ENCODE data around the gene MYBPHL.
"Not testable (repeated sequence)": the region's sequence is repeated elsewhere in the genome, so short reads cannot be mapped to it uniquely, and the experiment has no call there.

Gene MYBPHL

DNA sequence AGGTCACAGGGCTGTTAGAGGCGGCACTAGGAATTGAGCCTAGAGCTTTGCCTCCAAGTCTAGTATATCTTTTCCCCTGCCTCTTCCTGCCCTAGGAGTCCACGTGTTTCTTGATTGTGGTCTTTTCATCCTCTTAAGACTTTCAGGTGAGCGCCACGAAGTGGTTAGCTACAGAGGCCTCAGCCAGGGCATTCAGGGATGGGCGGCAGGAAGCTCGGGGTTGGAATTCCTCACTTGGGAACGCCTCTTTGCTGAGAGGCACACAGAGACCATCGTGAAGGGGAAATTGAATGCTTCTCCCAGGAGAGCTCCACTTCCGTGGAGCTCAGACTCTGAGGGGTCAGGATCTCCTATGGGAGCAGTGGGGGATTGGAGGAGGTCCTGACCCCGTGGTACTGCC lies 820 bp downstream of the MYBPHL start:
- DNase-seq = not testable (repeated sequence)

DNA sequence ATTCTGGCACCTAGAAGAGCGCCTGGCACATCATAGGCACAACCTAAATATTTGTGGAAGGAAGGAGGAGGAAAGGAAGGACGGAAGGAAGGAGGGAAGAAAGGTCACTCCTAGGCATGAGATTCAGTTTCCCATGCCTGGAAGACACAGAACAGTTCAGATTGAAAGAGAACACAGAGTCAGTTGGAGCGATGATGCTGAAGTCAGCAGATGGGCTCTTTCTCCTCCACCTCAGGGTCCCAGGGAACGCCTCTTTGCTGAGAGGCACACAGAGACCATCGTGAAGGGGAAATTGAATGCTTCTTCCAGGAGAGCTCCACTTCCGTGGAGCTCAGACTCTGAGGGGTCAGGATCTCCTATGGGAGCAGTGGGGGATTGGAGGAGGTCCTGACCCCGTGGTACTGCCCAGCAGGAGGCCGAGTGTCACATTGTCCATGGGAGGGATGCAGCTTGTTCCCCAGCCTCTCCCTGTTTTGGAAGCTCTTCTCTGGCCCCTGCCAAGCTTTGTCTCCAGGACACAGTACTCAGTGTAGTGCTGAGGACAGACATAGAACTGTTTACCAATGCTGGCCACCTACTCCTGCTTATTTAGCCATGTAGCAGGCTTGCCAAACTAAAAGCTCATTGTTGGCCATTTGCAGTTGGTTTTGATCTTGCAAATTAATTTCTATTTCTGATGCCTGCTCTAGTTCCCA lies 2.4 kb downstream of the MYBPHL start:
- peak; percentile 88 for DNase-seq

- DNase-seq = no peak
Measured at GRCh38 chr1:109301874-109302273, 4.9 kb downstream of the MYBPHL start.

DNA sequence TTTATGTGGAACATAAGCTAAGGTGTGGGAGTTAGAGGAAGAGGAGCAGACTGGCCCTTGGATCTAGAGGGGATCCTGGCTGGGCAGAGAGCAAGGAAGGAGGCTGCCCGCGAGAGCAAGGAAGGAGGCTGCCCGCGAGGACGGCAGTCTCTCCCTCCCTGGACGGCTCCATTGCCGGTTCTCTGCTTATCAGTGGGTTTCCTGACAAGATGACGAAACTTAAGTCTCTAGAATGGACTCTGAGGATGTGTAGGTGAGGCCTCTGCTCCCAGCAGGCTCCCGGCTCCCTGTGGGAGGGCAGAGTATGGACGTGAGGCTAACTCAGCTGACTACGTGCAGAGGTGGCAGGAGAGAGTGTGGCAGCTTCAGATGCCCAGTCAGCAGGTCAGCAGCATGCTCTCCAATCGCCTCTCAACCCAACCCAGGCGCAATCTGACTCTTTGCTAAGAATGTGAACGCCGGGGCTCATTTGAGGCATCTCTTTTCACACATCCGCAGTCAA lies 6.1 kb downstream of the MYBPHL start:
- no peak for DNase-seq

DNA sequence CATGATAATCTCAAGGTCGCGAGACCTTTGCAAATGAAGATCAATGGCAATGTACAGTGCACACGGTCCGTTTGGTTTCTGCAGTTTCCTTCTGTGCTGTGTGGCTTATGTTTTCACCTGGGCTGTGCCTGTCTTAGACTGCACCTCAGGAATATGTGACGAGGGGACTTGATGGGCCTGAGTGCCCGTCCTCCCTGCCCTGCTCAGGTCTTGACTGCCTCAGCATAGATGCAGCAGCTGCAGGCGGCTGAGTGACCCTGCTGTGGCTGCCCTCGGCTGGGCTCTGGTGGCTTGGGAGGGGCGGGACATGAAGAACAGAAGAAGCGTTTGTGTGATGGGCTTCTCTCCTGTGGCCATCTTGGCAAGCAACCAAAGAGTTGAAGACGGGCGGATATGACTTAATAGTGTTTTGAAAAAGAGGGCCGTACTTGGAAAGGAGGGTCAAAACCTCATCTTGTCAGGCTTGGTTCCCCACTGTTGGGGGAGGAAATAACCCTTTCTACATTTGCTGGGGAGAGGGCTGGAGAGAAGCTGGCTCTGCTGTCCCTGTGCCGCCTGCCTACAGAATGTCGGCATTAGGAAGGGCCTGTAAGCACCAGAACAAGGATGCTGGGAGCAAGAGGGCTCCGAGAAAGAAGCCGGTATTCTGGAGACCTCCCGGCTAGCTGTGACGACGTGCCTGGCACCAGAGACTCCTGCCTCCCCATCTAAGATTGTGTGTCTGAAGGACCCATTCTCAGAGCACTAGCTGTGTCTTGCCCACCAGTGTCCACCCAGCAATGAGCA lies 7.1 kb downstream of the MYBPHL start:
- DNase-seq = peak; percentile 92

GRCh38 chr1:109298666-109299557 lies 7.9 kb downstream of the MYBPHL start:
- peak; percentile 68 for DNase-seq

DNA sequence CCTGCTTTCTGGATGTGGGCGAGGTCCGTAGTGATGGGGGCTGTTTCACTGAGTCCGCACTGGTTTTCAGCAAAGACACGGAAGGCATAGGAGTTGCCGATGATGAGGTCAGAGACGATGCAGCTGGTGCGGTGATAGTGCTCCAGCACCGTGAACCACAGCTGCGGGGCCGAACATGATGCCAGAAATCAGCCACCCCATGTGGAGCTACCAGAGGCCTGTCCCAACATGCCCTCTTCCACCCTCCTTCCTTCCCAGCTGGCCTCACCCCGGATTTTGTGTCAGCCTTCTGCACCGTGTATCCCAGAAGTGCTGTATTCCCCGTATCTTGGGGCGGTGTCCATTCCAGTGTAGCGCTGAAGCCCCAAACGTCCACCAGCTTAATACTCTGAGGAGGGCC lies 10.0 kb downstream of the MYBPHL start:
- no peak for DNase-seq

- no peak for DNase-seq
Measured at GRCh38 chr1:109295712-109296415, 10.9 kb downstream of the MYBPHL start.

DNA sequence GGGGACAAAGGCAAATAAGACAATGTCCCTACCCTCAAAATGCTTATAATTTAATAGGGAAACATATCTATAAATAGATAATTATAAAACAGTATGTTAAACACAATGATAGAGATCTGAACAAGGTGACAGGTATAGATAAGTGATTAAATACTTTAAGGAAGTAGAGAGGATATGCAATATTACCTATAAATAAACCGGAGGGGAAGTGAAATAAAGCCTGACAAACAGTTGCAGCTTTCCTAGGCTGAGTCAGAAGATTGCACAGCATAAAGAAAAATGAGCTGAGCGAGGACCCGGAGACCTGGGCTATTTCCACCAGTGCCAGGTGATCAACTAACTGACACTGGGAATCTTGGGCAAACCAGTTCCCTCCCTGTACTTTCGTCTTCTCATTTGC lies 12.3 kb downstream of the MYBPHL start:
- no peak for DNase-seq

- no peak for DNase-seq
Measured at GRCh38 chr1:109293026-109293425, 13.8 kb downstream of the MYBPHL start.

- no peak for DNase-seq
Measured at GRCh38 chr1:109292364-109292763, 14.4 kb downstream of the MYBPHL start.

DNA sequence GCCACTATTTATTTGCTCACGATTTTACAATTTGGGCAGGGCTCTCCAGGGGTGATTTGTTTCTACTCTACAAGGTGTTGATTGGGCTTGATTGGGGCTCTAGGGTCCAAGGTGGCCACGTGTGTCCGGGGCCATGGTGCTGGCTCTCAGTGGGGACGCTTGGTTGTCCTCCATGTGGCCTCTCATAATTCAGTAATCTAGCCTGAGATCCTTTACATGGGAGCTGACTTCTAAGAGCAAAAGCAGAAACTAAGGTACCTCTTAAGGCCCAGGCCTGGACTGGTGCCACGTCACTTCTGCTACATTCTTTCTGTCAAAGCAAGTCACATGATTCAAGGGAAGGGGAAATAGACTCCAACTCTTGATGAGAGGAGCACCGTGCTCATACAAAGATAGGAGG lies 15.8 kb downstream of the MYBPHL start:
- peak; percentile 47 for DNase-seq

DNA sequence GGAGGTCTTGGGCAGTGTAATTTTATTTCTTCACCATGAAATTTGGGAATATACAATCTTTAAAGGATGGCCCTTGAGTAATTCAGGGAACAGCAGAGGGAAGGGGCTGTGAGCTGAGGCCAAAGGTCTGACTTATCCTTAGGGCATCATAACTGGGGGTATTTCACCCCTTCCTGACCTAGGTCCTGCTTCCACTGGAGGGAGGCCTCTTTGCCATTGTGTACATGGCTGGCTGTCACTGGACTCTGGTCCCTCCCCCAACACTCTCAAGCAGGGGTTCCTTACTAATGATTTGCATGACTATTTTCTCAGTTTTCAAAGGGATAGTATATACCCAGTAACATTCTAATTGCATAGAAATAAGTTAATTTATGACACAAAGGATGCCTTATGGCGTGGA lies 16.7 kb downstream of the MYBPHL start:
- no peak for DNase-seq

GRCh38 chr1:109286762-109287161 lies 20.0 kb downstream of the MYBPHL start:
- DNase-seq = not testable (repeated sequence)

DNA sequence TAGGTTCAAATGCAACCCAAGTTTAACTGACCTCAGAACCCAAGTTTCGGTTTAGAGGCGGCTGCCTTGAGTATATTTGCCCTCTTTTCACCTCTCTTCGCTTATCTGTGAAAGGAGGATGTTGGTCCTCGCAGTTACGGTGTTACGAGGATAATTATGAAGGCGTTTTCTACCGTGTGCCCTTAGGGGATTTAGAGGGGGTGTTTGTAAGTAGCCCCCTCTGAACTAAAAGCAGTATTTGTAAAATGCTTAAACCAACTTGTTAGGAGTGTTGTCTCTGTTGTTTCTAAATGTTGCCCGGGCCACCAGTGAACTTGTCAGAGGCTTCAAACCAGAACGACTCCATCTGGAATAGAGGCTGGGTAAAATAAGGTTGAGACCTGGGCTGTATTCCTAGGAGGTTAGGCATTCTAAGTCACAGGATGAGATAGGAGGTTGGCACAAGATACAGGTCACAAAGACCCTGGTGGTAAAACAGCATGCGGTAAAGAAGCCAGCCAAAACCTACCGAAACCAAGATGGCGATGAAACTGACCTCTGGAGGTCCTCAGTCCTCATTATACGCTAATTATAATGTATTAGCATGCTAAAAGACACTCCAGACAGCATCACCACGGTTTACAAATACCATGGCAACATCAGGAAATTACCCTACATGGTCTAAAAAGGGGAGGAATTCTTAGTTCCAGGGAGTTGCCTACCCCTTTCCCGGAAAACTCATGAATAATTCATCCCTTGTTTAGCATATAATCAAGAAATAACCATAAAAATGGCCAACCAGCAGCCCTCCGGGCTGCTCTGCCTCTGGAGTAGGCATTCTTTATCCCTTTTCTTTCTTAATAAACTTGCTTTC lies 22.8 kb downstream of the MYBPHL start:
- DNase-seq = peak; percentile 21

DNA sequence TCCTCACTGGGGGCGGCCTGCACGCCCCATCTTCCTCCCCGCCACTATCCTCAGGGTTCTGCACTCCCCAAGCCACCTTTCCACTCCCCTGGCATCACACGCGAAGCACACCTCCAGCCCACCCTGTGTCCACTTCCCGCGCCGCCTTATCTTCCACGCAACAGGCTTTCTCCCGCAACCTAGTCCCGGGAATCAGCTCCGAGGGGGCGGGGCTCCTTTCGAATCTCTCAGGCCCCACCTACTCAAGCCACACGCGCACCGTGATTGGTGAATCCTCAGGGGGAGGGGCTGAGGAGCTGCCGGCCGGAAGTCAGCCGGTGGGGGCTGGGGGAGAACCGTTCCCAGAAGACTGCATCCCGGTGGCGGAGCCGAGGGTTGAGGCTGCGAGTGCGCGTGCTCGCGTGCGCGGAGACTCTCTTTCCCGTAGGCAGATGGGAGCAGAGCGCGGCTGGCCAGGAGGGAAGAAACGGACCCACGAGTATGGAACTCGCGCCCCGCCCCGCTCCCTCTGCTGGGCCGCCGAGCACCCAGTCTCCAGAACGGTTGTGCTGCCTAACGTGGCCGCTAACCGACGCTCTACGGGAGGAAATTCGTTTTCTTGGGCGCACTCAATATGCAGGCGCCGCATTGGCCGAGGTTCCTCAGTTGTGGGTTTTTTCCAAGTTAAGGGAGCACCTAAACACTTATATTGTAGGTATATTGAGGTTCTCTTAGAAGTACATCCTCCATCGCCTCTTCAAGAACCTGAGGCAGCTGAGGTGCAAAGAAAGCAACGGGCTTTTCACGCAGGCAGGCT lies 23.7 kb downstream of the MYBPHL start, which contains the start of gene PSRC1:
PSRC1 (minus strand) TSS at position 194 of the 796 bp plus-strand sequence.
- DNase-seq = peak; percentile 99

DNA sequence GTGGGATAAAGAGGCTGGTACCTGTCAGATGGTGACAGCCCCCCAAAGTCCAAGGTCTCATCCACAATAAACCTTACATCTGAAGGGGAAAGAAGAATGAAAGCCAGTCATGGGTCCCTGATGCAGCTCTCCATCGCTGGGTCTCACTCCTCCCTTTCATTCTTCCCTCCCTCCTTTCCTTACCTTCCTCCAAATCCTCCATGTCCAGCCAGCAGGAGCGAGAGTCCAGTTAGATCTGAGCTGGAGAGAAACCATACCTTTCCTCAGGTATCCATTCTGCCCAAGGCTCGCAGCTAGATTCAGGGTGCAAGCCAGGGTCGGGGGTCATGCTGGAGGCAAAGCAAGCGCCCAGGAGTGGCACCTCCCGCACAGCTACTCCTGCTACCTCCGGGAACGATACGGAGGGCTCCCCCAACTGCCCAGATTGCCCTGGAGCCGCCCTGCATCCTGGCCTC lies 24.3 kb downstream of the MYBPHL start:
- no peak for DNase-seq

DNA sequence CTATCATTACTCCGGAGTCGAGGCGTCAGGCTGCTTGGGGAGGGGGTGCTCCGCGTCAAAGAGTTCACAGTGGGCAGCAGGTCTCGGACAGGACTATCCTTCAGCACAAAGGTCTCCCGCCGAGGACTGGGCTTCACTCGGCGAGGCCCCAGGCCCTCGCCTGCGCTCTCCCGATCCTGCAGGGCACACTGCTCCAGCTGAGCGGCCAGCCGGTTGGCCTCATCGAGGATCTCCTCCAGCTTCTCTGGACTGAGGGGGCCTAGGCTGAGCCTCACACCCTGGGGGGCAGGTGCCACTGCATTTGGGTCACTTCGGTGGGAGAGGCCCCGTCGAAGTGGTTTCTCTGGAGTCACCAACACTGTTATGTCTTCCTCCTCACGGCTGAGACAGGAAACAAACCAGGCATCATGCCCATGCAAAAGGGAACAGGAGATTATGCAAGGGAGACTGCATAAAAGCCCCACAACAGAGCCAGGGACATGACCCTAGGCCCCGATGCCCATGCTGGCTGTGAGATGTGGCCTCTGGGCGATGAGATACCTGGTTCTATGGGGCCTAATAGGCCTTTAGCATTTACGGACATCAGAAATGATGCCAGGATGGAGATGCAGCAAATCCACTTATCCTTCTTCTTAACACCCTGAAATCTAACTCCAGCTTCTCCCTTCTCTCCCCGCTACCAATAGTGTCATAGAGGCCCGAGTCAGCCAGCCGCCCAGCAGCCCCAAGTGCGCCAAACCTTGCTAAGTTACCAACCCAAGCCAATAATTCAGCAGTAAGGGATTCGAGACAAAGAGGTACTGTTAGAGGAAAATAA lies 24.9 kb downstream of the MYBPHL start:
- DNase-seq = peak; percentile 44

DNA sequence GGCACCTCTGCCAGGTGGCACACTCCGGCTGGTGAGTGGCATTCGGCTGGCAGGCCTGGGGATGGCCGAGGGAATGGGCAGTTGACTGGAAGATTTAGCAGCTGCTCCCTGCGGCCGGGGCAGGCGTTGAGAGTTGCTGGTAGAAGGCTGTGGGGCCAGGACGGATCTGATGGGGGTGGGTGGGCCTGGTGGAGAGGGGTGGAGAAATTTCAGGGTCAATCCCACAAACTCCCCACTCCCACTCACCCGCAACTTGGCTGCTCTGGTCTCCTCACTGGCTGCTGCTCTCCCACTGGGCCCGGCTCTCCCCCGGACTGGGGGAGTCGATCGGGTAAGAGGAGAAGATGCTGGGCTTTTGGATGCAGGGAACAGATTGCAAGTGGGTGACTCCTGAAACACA lies 25.9 kb downstream of the MYBPHL start:
- DNase-seq = no peak
